ENCODE measurements around the gene ZMYND8.
"Not testable (repeated sequence)": the region's sequence is repeated elsewhere in the genome, so short reads cannot be mapped to it uniquely, and the experiment has no call there.

ZMYND8 gene

DNA sequence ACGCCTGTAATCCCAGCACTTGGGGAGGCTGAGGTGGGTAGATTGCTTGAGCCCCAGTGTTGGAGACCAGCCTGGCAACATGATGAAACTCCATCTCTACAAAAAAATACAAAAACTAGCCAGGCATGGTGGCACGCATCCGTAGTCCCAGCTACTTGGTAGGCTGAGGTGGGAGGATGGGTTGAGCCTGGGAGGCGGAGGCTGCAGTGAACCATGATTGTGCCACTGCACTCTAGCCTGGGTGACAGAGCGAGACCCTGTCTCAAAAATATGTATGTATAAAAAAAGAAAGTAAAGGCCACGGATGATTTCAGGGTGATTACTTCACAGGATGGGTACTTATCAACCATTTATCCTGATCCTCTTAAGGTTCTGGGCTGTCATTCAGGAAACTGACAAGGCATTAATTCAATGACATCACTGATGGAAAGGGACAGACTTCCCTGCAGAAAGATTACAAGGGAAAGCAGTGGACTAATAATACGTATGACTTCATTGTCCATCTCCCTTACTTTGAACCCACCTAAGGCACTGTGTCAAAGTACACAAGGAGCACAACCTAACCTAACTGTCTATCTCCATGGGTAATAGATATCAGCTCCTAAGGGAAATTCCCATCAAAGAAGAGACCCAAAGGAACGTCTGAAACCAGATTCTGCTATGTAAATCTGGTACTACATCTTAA lies 61.2 kb downstream of the ZMYND8 start:
- Histone ChIP-seq H3K27ac (ENCODE audit: low read length) (no peak overlapping the region), H3K9ac (ENCODE audit: low read depth, low read length) (no peak overlapping the region), H3K9me3 (ENCODE audit: insufficient read depth, low read depth, low read length) (no peaks in the 10 kb centered on the region), H3K4me3 (ENCODE audit: low read length) (no peak overlapping the region), H3K4me1 (ENCODE audit: insufficient read depth, low read length) (peaks cover 7% of the 10 kb centered on the region; the same call in 1 of the 2 replicates), H3K36me3 (ENCODE audit: insufficient read depth, low read depth, low read length) (peaks cover 93% of the 10 kb centered on the region), H3K27me3 (ENCODE audit: insufficient read depth, low read length) (no peaks in the 10 kb centered on the region)

GRCh38 chr20:47293631-47294030 lies 62.9 kb downstream of the ZMYND8 start:
- Histone ChIP-seq H3K36me3 (ENCODE audit: insufficient read depth, low read depth, low read length) (peaks cover 95% of the 10 kb centered on the region), H3K27ac (ENCODE audit: low read length) (no peak overlapping the region), H3K27me3 (ENCODE audit: insufficient read depth, low read length) (no peaks in the 10 kb centered on the region), H3K4me3 (ENCODE audit: low read length) (no peak overlapping the region), H3K4me1 (ENCODE audit: insufficient read depth, low read length) (peaks cover 7% of the 10 kb centered on the region; the same call in 1 of the 2 replicates), H3K9me3 (ENCODE audit: insufficient read depth, low read depth, low read length) (no peaks in the 10 kb centered on the region), H3K9ac (ENCODE audit: low read depth, low read length) (no peak overlapping the region)

DNA sequence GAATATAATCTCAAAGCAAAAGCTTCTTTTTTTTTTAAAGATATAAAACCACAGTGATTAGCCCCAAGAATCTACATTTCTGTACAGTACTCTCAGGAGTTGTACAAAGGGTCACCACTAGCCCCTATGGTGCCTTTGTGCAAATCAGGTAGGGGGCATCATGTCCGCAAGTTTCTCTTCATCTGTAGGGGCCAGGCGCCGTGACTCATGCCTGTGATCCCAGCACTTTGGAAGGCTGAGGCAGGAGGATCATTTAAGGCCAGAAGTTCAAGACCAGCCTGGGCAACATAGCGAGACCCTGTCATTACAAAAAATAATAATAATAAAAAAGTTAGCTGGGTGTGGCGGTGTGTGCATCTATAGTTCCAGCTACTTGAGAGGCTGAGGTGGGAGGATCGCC lies 63.9 kb downstream of the ZMYND8 start:
- H3K36me3 ChIP-seq (ENCODE audit: insufficient read depth, low read depth, low read length): peaks cover 94% of the 10 kb centered on the region
- H3K9me3 ChIP-seq (ENCODE audit: insufficient read depth, low read depth, low read length): no peaks in the 10 kb centered on the region

GRCh38 chr20:47290666-47291430 lies 65.7 kb downstream of the ZMYND8 start:
- Histone ChIP-seq H3K9ac (ENCODE audit: low read depth, low read length) (no peak overlapping the region), H3K27ac (ENCODE audit: low read length) (no peak overlapping the region)

More for the DNA sequence above, 63.9 kb downstream of the ZMYND8 start:
- no peak overlapping the region for H3K27ac ChIP-seq (ENCODE audit: low read length)
- no peaks in the 10 kb centered on the region for H3K27me3 ChIP-seq (ENCODE audit: insufficient read depth, low read length)
- H3K4me1 ChIP-seq (ENCODE audit: insufficient read depth, low read length): peaks cover 7% of the 10 kb centered on the region; the same call in 1 of the 2 replicates
- no peak overlapping the region for H3K4me3 ChIP-seq (ENCODE audit: low read length)
- no peak overlapping the region for H3K9ac ChIP-seq (ENCODE audit: low read depth, low read length)

DNA sequence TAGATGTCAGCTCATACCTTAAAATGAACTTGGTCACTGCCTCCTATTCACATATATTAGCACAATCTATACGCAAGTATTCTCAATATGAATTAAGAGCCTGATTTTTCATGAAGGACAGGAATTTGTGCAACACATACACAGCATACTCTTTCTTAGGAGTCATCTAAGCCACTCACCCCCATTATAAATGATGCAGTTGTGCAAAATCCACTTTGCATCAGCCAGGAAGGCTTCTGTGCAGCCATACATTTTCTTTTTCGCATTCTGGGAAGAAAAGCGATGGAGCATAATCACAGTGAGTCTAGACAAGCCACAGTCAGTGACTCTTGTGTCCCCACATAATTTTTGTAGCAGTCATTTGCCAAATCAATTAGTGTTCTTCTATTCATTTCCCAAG lies 66.5 kb downstream of the ZMYND8 start:
- H3K9ac ChIP-seq (ENCODE audit: low read depth, low read length): no peak overlapping the region
- H3K4me1 ChIP-seq (ENCODE audit: insufficient read depth, low read length): peaks cover 7% of the 10 kb centered on the region; the same call in 1 of the 2 replicates
- peaks cover 91% of the 10 kb centered on the region for H3K36me3 ChIP-seq (ENCODE audit: insufficient read depth, low read depth, low read length)
- H3K9me3 ChIP-seq (ENCODE audit: insufficient read depth, low read depth, low read length): no peaks in the 10 kb centered on the region
- no peak overlapping the region for H3K27ac ChIP-seq (ENCODE audit: low read length)
- no peaks in the 10 kb centered on the region for H3K27me3 ChIP-seq (ENCODE audit: insufficient read depth, low read length)
- no peak overlapping the region for H3K4me3 ChIP-seq (ENCODE audit: low read length)

More at GRCh38 chr20:47290666-47291430, 65.7 kb downstream of the ZMYND8 start:
- Histone ChIP-seq H3K9me3 (ENCODE audit: insufficient read depth, low read depth, low read length) (no peaks in the 10 kb centered on the region), H3K4me3 (ENCODE audit: low read length) (no peak overlapping the region), H3K4me1 (ENCODE audit: insufficient read depth, low read length) (peaks cover 7% of the 10 kb centered on the region; the same call in 1 of the 2 replicates), H3K36me3 (ENCODE audit: insufficient read depth, low read depth, low read length) (peaks cover 92% of the 10 kb centered on the region), H3K27me3 (ENCODE audit: insufficient read depth, low read length) (no peaks in the 10 kb centered on the region)

DNA sequence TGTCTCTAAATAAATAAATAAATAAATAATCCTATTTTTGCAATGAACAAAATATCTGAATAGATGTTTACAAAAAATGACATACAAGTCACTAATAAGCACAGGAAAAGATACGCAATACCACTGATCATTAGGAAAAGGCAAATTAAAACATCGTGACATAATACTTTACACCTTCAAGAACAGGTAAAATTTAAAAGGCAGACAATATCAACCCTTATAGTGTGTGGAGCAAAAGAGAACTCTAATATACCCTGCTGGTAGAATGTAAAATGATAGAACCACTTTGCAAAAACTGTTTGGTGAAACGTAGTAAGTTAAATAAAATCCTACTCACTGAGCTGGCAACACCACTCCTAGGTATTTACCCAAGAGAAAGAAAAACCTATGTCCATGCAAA lies 67.4 kb downstream of the ZMYND8 start:
- H3K9me3 ChIP-seq (ENCODE audit: insufficient read depth, low read depth, low read length): no peaks in the 10 kb centered on the region
- no peak overlapping the region for H3K9ac ChIP-seq (ENCODE audit: low read depth, low read length)
- H3K4me3 ChIP-seq (ENCODE audit: low read length): no peak overlapping the region
- peaks cover 4% of the 10 kb centered on the region; the same call in 1 of the 2 replicates for H3K4me1 ChIP-seq (ENCODE audit: insufficient read depth, low read length)
- H3K27ac ChIP-seq (ENCODE audit: low read length): no peak overlapping the region
- no peaks in the 10 kb centered on the region for H3K27me3 ChIP-seq (ENCODE audit: insufficient read depth, low read length)
- H3K36me3 ChIP-seq (ENCODE audit: insufficient read depth, low read depth, low read length): peaks cover 91% of the 10 kb centered on the region

DNA sequence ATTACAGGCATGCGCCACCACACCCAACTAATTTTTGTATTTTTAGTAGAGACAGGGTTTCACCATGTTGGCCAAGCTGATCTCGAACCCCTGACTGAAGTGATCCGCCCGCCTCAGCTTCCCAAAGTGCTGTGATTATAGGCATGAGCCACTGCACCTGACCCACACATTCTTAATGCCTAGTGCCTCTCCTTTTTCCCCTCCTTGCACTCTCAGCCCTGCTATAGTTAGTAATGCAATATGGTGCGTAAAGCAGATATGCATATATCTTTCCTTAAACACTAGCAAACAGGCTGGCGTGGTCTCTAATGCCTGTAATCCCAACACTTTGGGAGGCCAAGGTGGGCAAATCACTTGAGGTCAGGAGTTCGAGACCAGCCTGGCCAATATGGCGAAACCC lies 68.0 kb downstream of the ZMYND8 start:
- H3K4me3 ChIP-seq (ENCODE audit: low read length); H3K27me3 ChIP-seq (ENCODE audit: insufficient read depth, low read length); H3K9me3 ChIP-seq (ENCODE audit: insufficient read depth, low read depth, low read length); H3K27ac ChIP-seq (ENCODE audit: low read length); H3K4me1 ChIP-seq (ENCODE audit: insufficient read depth, low read length); H3K9ac ChIP-seq (ENCODE audit: low read depth, low read length): not testable (repeated sequence)
- peaks cover 91% of the 10 kb centered on the region for H3K36me3 ChIP-seq (ENCODE audit: insufficient read depth, low read depth, low read length)

DNA sequence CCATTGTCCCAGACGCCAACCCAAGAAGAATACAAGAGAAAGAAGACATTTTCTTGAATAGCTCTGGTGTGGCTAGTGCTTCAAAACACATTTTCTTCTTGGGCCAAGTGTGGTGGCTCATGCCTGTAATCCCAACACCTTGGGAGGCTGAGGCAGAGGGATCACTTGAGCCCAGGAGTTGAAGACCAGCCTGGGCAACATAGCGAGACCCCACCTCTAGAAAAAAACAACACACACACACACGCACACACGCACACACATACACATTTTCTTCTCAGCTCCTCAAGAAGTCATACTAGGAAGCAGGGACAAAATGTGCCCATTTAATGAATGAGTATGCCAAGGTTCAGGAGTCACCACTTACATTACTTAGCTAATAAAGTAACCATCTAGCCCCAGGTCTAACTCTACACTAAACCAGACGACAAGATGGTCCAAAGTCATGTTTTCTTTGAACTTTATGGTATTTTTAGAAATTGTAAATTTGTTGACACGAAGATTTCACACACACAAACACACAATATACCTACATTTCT lies 68.8 kb downstream of the ZMYND8 start:
- Histone ChIP-seq H3K36me3 (ENCODE audit: insufficient read depth, low read depth, low read length) (peaks cover 96% of the 10 kb centered on the region), H3K27me3 (ENCODE audit: insufficient read depth, low read length) (no peaks in the 10 kb centered on the region)

GRCh38 chr20:47286681-47287080 lies 69.8 kb downstream of the ZMYND8 start:
- Histone ChIP-seq H3K4me3 (ENCODE audit: low read length) (no peak overlapping the region), H3K27ac (ENCODE audit: low read length) (no peak overlapping the region), H3K36me3 (ENCODE audit: insufficient read depth, low read depth, low read length) (peaks cover 96% of the 10 kb centered on the region), H3K27me3 (ENCODE audit: insufficient read depth, low read length) (no peaks in the 10 kb centered on the region), H3K9me3 (ENCODE audit: insufficient read depth, low read depth, low read length) (no peaks in the 10 kb centered on the region), H3K9ac (ENCODE audit: low read depth, low read length) (no peak overlapping the region), H3K4me1 (ENCODE audit: insufficient read depth, low read length) (no peaks in the 10 kb centered on the region)

More for the DNA sequence above, 68.8 kb downstream of the ZMYND8 start:
- Histone ChIP-seq H3K9me3 (ENCODE audit: insufficient read depth, low read depth, low read length) (no peaks in the 10 kb centered on the region), H3K9ac (ENCODE audit: low read depth, low read length) (no peak overlapping the region), H3K4me1 (ENCODE audit: insufficient read depth, low read length) (no peaks in the 10 kb centered on the region), H3K4me3 (ENCODE audit: low read length) (no peak overlapping the region), H3K27ac (ENCODE audit: low read length) (no peak overlapping the region)

GRCh38 chr20:47285189-47285588 lies 71.3 kb downstream of the ZMYND8 start:
- Histone ChIP-seq H3K4me3 (ENCODE audit: low read length) (no peak overlapping the region), H3K27ac (ENCODE audit: low read length) (no peak overlapping the region), H3K36me3 (ENCODE audit: insufficient read depth, low read depth, low read length) (peaks cover 97% of the 10 kb centered on the region)

DNA sequence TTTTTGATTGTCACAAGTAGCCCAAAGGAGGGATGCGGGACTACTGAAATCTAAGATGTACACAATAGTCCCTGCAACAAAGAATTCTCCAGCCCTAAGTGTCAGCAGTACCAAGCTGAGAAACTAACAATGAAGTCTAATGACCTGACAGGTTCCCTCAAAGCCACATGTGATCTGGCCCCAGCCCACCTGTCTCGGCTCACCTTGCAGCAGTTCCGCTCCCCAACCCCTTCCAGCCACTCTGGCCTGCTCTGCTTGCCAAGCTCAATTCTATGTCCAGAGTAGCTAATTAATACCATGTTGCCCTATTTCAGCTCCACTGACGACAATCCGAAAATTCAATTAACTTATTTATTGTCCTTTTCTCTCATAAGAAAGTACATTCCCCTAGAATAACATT lies 72.1 kb downstream of the ZMYND8 start:
- Histone ChIP-seq H3K4me3 (ENCODE audit: low read length) (no peak overlapping the region), H3K27ac (ENCODE audit: low read length) (no peak overlapping the region), H3K9ac (ENCODE audit: low read depth, low read length) (no peak overlapping the region), H3K4me1 (ENCODE audit: insufficient read depth, low read length) (no peaks in the 10 kb centered on the region), H3K36me3 (ENCODE audit: insufficient read depth, low read depth, low read length) (peaks cover 97% of the 10 kb centered on the region), H3K9me3 (ENCODE audit: insufficient read depth, low read depth, low read length) (no peaks in the 10 kb centered on the region), H3K27me3 (ENCODE audit: insufficient read depth, low read length) (no peaks in the 10 kb centered on the region)

More at GRCh38 chr20:47285189-47285588, 71.3 kb downstream of the ZMYND8 start:
- Histone ChIP-seq H3K27me3 (ENCODE audit: insufficient read depth, low read length) (no peaks in the 10 kb centered on the region), H3K4me1 (ENCODE audit: insufficient read depth, low read length) (no peaks in the 10 kb centered on the region), H3K9ac (ENCODE audit: low read depth, low read length) (no peak overlapping the region), H3K9me3 (ENCODE audit: insufficient read depth, low read depth, low read length) (no peaks in the 10 kb centered on the region)
